IMR-90 (cell line): Measurements from ENCODE around the gene MROH2B. TPM values are rescaled to one million over a fixed set of nuclear protein-coding genes. Genes with fewer than 3 reads are reported as not detected.

ENCODE experiments used
- ATAC-seq: fragments of 200-7000 bp; cut with Tn5 transposase; 2 replicates; pipeline ENCODE4 v1.9.1; 2020; ENCODE audit warnings: low read depth, mild to moderate bottlenecking, moderate library complexity
- BruUV-seq: library from RNA; stranded (reverse); fragments of 400-500 nt; replicated peaks from 2 replicates; lab custom pipeline; 2021; lab: Mats Ljungman, UMichigan
- CTCF ChIA-PET: fragments of 300-600 bp; formaldehyde crosslinking; extraction: SDS; loops from one replicate; lab custom pipeline; 2021; ENCODE audit warnings: antibody characterized with exemption; lab: Yijun Ruan, JAX
- POLR2A ChIA-PET: fragments of 300-600 bp; sonication (Branson Sonifier 250); formaldehyde crosslinking; loops from one replicate; lab custom pipeline; 2022; ENCODE audit warnings: antibody characterized with exemption; ENCODE audit not compliant: unreplicated experiment; lab: Charles Lee
- DNase-seq: peaks from one replicate; pipeline ENCODE4 v3.0.0; 2013
- H2AFZ ChIP-seq: replicated peaks from 2 replicates; pipeline ENCODE3; 2013; ENCODE audit warnings: low read length, mild to moderate bottlenecking; ENCODE audit not compliant: poor library complexity
- H2AK5ac ChIP-seq: 2 replicates; pipeline ENCODE4 v1.6.1; 2013; ENCODE audit warnings: low read depth, low read length, inconsistent platforms
- H2AK9ac ChIP-seq: replicated peaks from 2 replicates; pipeline ENCODE3; 2013; ENCODE audit warnings: mild to moderate bottlenecking, low read depth, low read length, moderate library complexity; ENCODE audit not compliant: poor library complexity
- H2BK120ac ChIP-seq: 2 replicates; pipeline ENCODE4 v1.6.1; 2013; ENCODE audit warnings: low read depth, low read length, inconsistent platforms
- H2BK15ac ChIP-seq: 3 replicates; pipeline ENCODE4 v1.6.1; 2013; ENCODE audit warnings: low read depth, low read length, inconsistent platforms
- H2BK20ac ChIP-seq: 2 replicates; pipeline ENCODE4 v1.6.1; 2013; ENCODE audit warnings: low read depth, mild to moderate bottlenecking, inconsistent platforms, low read length, moderate library complexity
- H2BK5ac ChIP-seq: 2 replicates; pipeline ENCODE4 v1.6.1; 2013; ENCODE audit warnings: mild to moderate bottlenecking, low read depth, low read length, inconsistent platforms; ENCODE audit not compliant: poor library complexity, severe bottlenecking
- H3K14ac ChIP-seq: replicated peaks from 2 replicates; pipeline ENCODE4 v1.6.1; 2013; ENCODE audit warnings: low read depth, low read length, inconsistent platforms
- H3K18ac ChIP-seq: 2 replicates; pipeline ENCODE4 v1.6.1; 2013; ENCODE audit warnings: low read depth, low read length, control low read depth
- H3K23ac ChIP-seq: 2 replicates; pipeline ENCODE4 v1.6.1; 2013; ENCODE audit warnings: low read depth, low read length, inconsistent platforms
- H3K27ac ChIP-seq: 2 replicates; pipeline ENCODE4 v1.5.1; 2013; ENCODE audit warnings: mild to moderate bottlenecking, control low read depth, low read length; ENCODE audit not compliant: insufficient read depth
- H3K27me3 ChIP-seq: 2 replicates; pipeline ENCODE4 v1.6.1; 2013; ENCODE audit warnings: low read length; ENCODE audit not compliant: control insufficient read depth, insufficient read depth
- H3K36me3 ChIP-seq: 2 replicates; pipeline ENCODE4 v1.6.1; 2013; ENCODE audit warnings: low read length, mixed read lengths; ENCODE audit not compliant: control insufficient read depth, insufficient read depth
- H3K4ac ChIP-seq: 2 replicates; pipeline ENCODE4 v1.6.1; 2013; ENCODE audit warnings: low read depth, low read length, inconsistent platforms
- H3K4me1 ChIP-seq: 2 replicates; pipeline ENCODE4 v1.6.1; 2013; ENCODE audit warnings: low read length, mixed read lengths; ENCODE audit not compliant: control insufficient read depth, insufficient read depth
- H3K4me2 ChIP-seq: 2 replicates; pipeline ENCODE4 v1.6.1; 2013; ENCODE audit warnings: low read depth, mild to moderate bottlenecking, control low read depth, low read length, moderate library complexity
- H3K4me3 ChIP-seq: 2 replicates; pipeline ENCODE4 v1.5.1; 2013; ENCODE audit warnings: low read depth, mild to moderate bottlenecking, control low read depth, low read length, moderate library complexity; ENCODE audit not compliant: insufficient read depth
- H3K56ac ChIP-seq: 2 replicates; pipeline ENCODE4 v1.6.1; 2013; ENCODE audit warnings: low read length, inconsistent platforms; ENCODE audit not compliant: insufficient read depth; ENCODE audit errors: extremely low read depth
- H3K79me1 ChIP-seq, 2 experiments: 2 replicates each; pipeline ENCODE4 v1.6.1; 2013; ENCODE audit warnings: low read length in 2 of 2, inconsistent platforms in 1 of 2, low read depth in 1 of 2
- H3K9ac ChIP-seq: 2 replicates; pipeline ENCODE4 v1.6.1; 2013; ENCODE audit warnings: low read depth, low read length, control low read depth
- H3K9me1 ChIP-seq: 2 replicates; pipeline ENCODE4 v1.6.1; 2013; ENCODE audit warnings: low read length, inconsistent platforms; ENCODE audit not compliant: insufficient read depth
- H3K9me3 ChIP-seq: 2 replicates; pipeline ENCODE4 v1.6.1; 2013; ENCODE audit warnings: low read length; ENCODE audit not compliant: control insufficient read depth, insufficient read depth
- H4K20me1 ChIP-seq: 2 replicates; pipeline ENCODE4 v1.6.1; 2013; ENCODE audit warnings: low read length, inconsistent platforms; ENCODE audit not compliant: insufficient read depth
- H4K5ac ChIP-seq: 2 replicates; pipeline ENCODE4 v1.6.1; 2013; ENCODE audit warnings: mild to moderate bottlenecking, low read depth, low read length, control low read depth
- H4K8ac ChIP-seq, 2 experiments: 2 replicates each; pipeline ENCODE4 v1.6.1; 2013; ENCODE audit warnings: low read depth in 2 of 2, low read length in 2 of 2, control low read depth in 1 of 2, inconsistent platforms in 1 of 2
- H4K91ac ChIP-seq: 2 replicates; pipeline ENCODE4 v1.6.1; 2013; ENCODE audit warnings: low read depth, low read length, inconsistent platforms; ENCODE audit not compliant: insufficient read depth
- CEBPB ChIP-seq: IDR thresholded peaks from 2 replicates; pipeline ENCODE4 v1.6.1; 2012; ENCODE audit warnings: low read depth, low read length, improper control_type of control experiment
- CHD1 ChIP-seq: IDR thresholded peaks from 2 replicates; pipeline ENCODE4 v1.6.1; 2012; ENCODE audit warnings: low read depth, low read length, improper control_type of control experiment
- FOS ChIP-seq: fragments of 150-350 bp; IDR thresholded peaks from 2 replicates; pipeline ENCODE4 v1.6.1; 2016; ENCODE audit warnings: low read depth, low read length
- MAZ ChIP-seq: IDR thresholded peaks from 2 replicates; pipeline ENCODE4 v1.6.1; 2012; ENCODE audit warnings: low read depth, mild to moderate bottlenecking, low read length, improper control_type of control experiment, moderate library complexity, borderline replicate concordance
- WGBS, 2 experiments: methylation state at CpG; one replicate each; pipeline versions ENCODE4 v1.1.5 to v1.1.7; 2013; ENCODE audit warnings: missing lambda C conversion rate in 2 of 2; ENCODE audit not compliant: insufficient read length in 1 of 2; ENCODE audit errors: extremely low coverage in 2 of 2; 5-methylcytosine and 5-hydroxymethylcytosine counted together
- dilution Hi-C: fragments of 300-500 bp; cut with HindIII; formaldehyde crosslinking; loops from one replicate; pipeline ENCODE4 v1.14.3; 2018; ENCODE audit warnings: low sequenced_read_pairs; ENCODE audit not compliant: unreplicated experiment
- in situ Hi-C: fragments of 300-500 bp; cut with MboI; formaldehyde crosslinking; loops from 3 replicates; pipeline ENCODE4 v1.14.3; 2019; ENCODE audit warnings: low sequenced_read_pairs, inconsistent platforms, mixed read lengths
- intact Hi-C: fragments of 100-400 bp; cut with micrococcal nuclease; formaldehyde crosslinking; loops from 2 replicates; pipeline ENCODE4 v1.10.0; 2022
- polyA plus RNA-seq, 3 experiments: library from polyadenylated mRNA; depleted of rRNA; stranded (reverse); fragments of >200 nt; gene quantifications; 2 replicates each; pipeline ENCODE4 v1.2.3, GENCODE V29; 2012; ENCODE audit warnings: low replicate concordance in 1 of 3
- total RNA-seq: library from RNA; depleted of rRNA; stranded (reverse); fragments of >200 nt; gene quantifications from 2 replicates; pipeline ENCODE4 v1.2.3, GENCODE V29; 2012

MROH2B gene
- total and polyA plus RNA-seq, 2 of the 4 experiments (the other 2 are of a cell fraction) = not detected

GRCh38 chr5:41012318-41012717 lies 58.8 kb downstream of the MROH2B start:
- Histone ChIP-seq H3K9me1 (0 out of 2 replicates have a peak, but pooled peaks cover 2% of the 10 kb centered on the region), H3K4ac (no peak overlapping the region), H2BK15ac (no peak overlapping the region), H2BK120ac (no peak overlapping the region), H3K23ac (no peak overlapping the region), H4K91ac (no peak overlapping the region), H3K27ac (no peak overlapping the region), H3K4me1 (no peaks in the 10 kb centered on the region), H3K18ac (no peak overlapping the region; the same call in 1 of the 2 replicates), H3K14ac (no peak overlapping the region), H2AK5ac (no peak overlapping the region), H3K9me3 (no peaks in the 10 kb centered on the region), H3K56ac (no peak overlapping the region), H3K9ac (no peak overlapping the region), H2AK9ac (no peak overlapping the region), H3K36me3 (no peaks in the 10 kb centered on the region), H2AFZ (no peak overlapping the region), H3K27me3 (no peaks in the 10 kb centered on the region), H2BK20ac (no peak overlapping the region), H3K4me3 (no peak overlapping the region), H2BK5ac (no peak overlapping the region), H3K79me1 (no peaks in the 10 kb centered on the region), H3K4me2 (no peak overlapping the region), H4K20me1 (no peaks in the 10 kb centered on the region), H4K8ac (no peak overlapping the region), H4K5ac (no peak overlapping the region)
- dilution Hi-C loops (no loop called here), intact Hi-C loops (loop anchor here (5.0 kb wide), 1 partner anchor 40 kb away; no protein-coding TSS in a partner anchor), in situ Hi-C loops (no loop called here)
- ChIA-PET POLR2A (no interaction called here), CTCF (interaction anchor here (0.8 to 1.4 kb wide), 2 partner anchors 16 to 24 kb away, joined by 3 read pairs; no protein-coding TSS in a partner anchor)
- no peak for ATAC-seq
- BruUV-seq = no TSS peak
- no peak for TF ChIP-seq CEBPB
- TF ChIP-seq FOS = no peak
- TF ChIP-seq MAZ = no peak
- TF ChIP-seq CHD1 = no peak
- DNase-seq = no peak
- WGBS, 2 experiments = 73% methylated on average over 2 of the region's 4 CpGs; no CpG with 5 or more reads in 1 of the 2 experiments
